NCI-H2171 (cell line): Measurements from ENCODE around the gene BCAP31.

Source experiments
- DNase-seq: peaks from one replicate; lab custom pipeline; 2025; lab: John Stamatoyannopoulos, UW

Gene BCAP31

GRCh38 chrX:153724252-153725038 is at the start of gene BCAP31, which contains the start of gene ABCD1:
Gene BCAP31, minus strand, starts transcription at chrX:153724387. Its CDS starts 1,143 bp downstream, at chrX:153723244.
Gene ABCD1, plus strand, starts transcription at chrX:153724856. Its CDS starts 411 bp downstream, at chrX:153725267.
- DNase-seq: peak; percentile 92

GRCh38 chrX:153773218-153773611 is 49.0 kb upstream of the BCAP31 start:
- DNase-seq: no peak

GRCh38 chrX:153772316-153773217 is 48.4 kb upstream of the BCAP31 start:
- no peak for DNase-seq

GRCh38 chrX:153771415-153772315 is 47.5 kb upstream of the BCAP31 start:
- no peak for DNase-seq

GRCh38 chrX:153770601-153771414 is 46.6 kb upstream of the BCAP31 start:
- no peak for DNase-seq

- DNase-seq: no peak
Observed at GRCh38 chrX:153769865-153770600, 45.8 kb upstream of the BCAP31 start.

GRCh38 chrX:153769158-153769864 is 45.1 kb upstream of the BCAP31 start:
- DNase-seq: no peak

GRCh38 chrX:153768311-153769157 is 44.3 kb upstream of the BCAP31 start:
- DNase-seq: no peak

GRCh38 chrX:153767674-153768055 is 43.5 kb upstream of the BCAP31 start:
- no peak for DNase-seq

GRCh38 chrX:153766871-153767673 is 42.9 kb upstream of the BCAP31 start:
- no peak for DNase-seq

GRCh38 chrX:153766098-153766817 is 42.1 kb upstream of the BCAP31 start:
- DNase-seq: no peak

- DNase-seq: no peak
Observed at GRCh38 chrX:153765138-153766079, 41.2 kb upstream of the BCAP31 start.

- DNase-seq: no peak
Observed at GRCh38 chrX:153764786-153765137, 40.6 kb upstream of the BCAP31 start.

- peak; percentile 43 for DNase-seq
Observed at GRCh38 chrX:153763989-153764755, 40.0 kb upstream of the BCAP31 start, which contains the start of gene PLXNB3. Gene PLXNB3, plus strand, starts transcription at chrX:153764249. Its CDS starts 1,287 bp downstream, at chrX:153765536.

- DNase-seq: no peak
Observed at GRCh38 chrX:153763298-153763932, 39.2 kb upstream of the BCAP31 start.
